Measurements from ENCODE around the gene SHANK1. TPM values are rescaled to one million over a fixed set of nuclear protein-coding genes. Genes with fewer than 3 reads are reported as not detected.

SHANK1 gene
- total RNA-seq, 2 experiments from 2014 or later, result 0.03 to 13.1 TPM

- H4K20me1 ChIP-seq (ENCODE audit: insufficient read depth, low read length), result no peaks in the 10 kb centered on the region
- peaks cover 17% of the 10 kb centered on the region for H3K4me1 ChIP-seq (ENCODE audit: insufficient read depth, low read length, poor library complexity, severe bottlenecking)
- no TSS peak for BruUV-seq (replicated peaks)
- H3K27ac ChIP-seq (ENCODE audit: low read depth, low read length, poor library complexity, severe bottlenecking), result no peak overlapping the region
- ChIA-PET POLR2A (interaction anchor here (1.1 kb wide), 1 partner anchor 12 kb away, joined by 4 read pairs; no protein-coding TSS in a partner anchor), CTCF (ENCODE audit: unreplicated experiment) (interaction anchor here (0.7 kb wide), 1 partner anchor 12 kb away, joined by 5 read pairs; no protein-coding TSS in a partner anchor)
- intact Hi-C loops (cut with micrococcal nuclease; ENCODE audit: unreplicated experiment), result no loop called here
- no peaks in the 10 kb centered on the region for H3K79me2 ChIP-seq (ENCODE audit: insufficient read depth, low read depth, low read length)
- no peaks in the 10 kb centered on the region for H3K9me2 ChIP-seq (ENCODE audit: insufficient read depth, low read length)
- no peak overlapping the region for H2AFZ ChIP-seq (ENCODE audit: low read length)
- no peaks in the 10 kb centered on the region for H3K36me3 ChIP-seq (ENCODE audit: insufficient read depth, low read length)
- no peaks in the 10 kb centered on the region for H3K9me3 ChIP-seq (ENCODE audit: low read length)
- no peak for TF ChIP-seq EZH2phosphoT487 (IDR thresholded peaks at IDR 0.05; ENCODE audit: borderline replicate concordance, low read depth, low read length)
- no peak for TF ChIP-seq CTCF (conservative IDR thresholded peaks at IDR 0.05; ENCODE audit: low read length)
- peak; percentile 34 for DNase-seq (ENCODE audit: low spot score)
- no peak overlapping the region for H3K4me3 ChIP-seq (ENCODE audit: low read depth, low read length, poor library complexity, severe bottlenecking)
- peak overlapping the region; percentile 34 for H3K4me2 ChIP-seq (ENCODE audit: low read length)
These were observed 6.8 kb downstream of the SHANK1 start for GRCh38 chr19:50712833-50713232.

GRCh38 chr19:50711805-50712204 lies 7.8 kb downstream of the SHANK1 start:
- ChIA-PET POLR2A (no interaction called here), CTCF (ENCODE audit: unreplicated experiment) (no interaction called here)
- H4K20me1 ChIP-seq (ENCODE audit: insufficient read depth, low read length), result no peaks in the 10 kb centered on the region
- BruUV-seq (replicated peaks), result no TSS peak
- no peak overlapping the region for H3K27ac ChIP-seq (ENCODE audit: low read depth, low read length, poor library complexity, severe bottlenecking)
- H3K36me3 ChIP-seq (ENCODE audit: insufficient read depth, low read length), result no peaks in the 10 kb centered on the region
- TF ChIP-seq CTCF (conservative IDR thresholded peaks at IDR 0.05; ENCODE audit: low read length) (no peak), EZH2phosphoT487 (IDR thresholded peaks at IDR 0.05; ENCODE audit: borderline replicate concordance, low read depth, low read length) (no peak)
- peaks cover 15% of the 10 kb centered on the region for H3K4me1 ChIP-seq (ENCODE audit: insufficient read depth, low read length, poor library complexity, severe bottlenecking)
- intact Hi-C loops (cut with micrococcal nuclease; ENCODE audit: unreplicated experiment), result no loop called here
- H3K79me2 ChIP-seq (ENCODE audit: insufficient read depth, low read depth, low read length), result no peaks in the 10 kb centered on the region
- no peak overlapping the region for H3K4me3 ChIP-seq (ENCODE audit: low read depth, low read length, poor library complexity, severe bottlenecking)
- no peak overlapping the region for H3K4me2 ChIP-seq (ENCODE audit: low read length)
- DNase-seq (ENCODE audit: low spot score), result no peak
- no peaks in the 10 kb centered on the region for H3K9me3 ChIP-seq (ENCODE audit: low read length)
- no peaks in the 10 kb centered on the region for H3K9me2 ChIP-seq (ENCODE audit: insufficient read depth, low read length)
- H2AFZ ChIP-seq (ENCODE audit: low read length), result no peak overlapping the region

GRCh38 chr19:50711196-50711595 lies 8.4 kb downstream of the SHANK1 start:
- H3K36me3 ChIP-seq (ENCODE audit: insufficient read depth, low read length), result no peaks in the 10 kb centered on the region
- no peak overlapping the region for H2AFZ ChIP-seq (ENCODE audit: low read length)
- no peaks in the 10 kb centered on the region for H3K9me2 ChIP-seq (ENCODE audit: insufficient read depth, low read length)
- no peaks in the 10 kb centered on the region for H3K9me3 ChIP-seq (ENCODE audit: low read length)
- no peaks in the 10 kb centered on the region for H4K20me1 ChIP-seq (ENCODE audit: insufficient read depth, low read length)
- H3K79me2 ChIP-seq (ENCODE audit: insufficient read depth, low read depth, low read length), result no peaks in the 10 kb centered on the region
- no peak for DNase-seq (ENCODE audit: low spot score)
- H3K27ac ChIP-seq (ENCODE audit: low read depth, low read length, poor library complexity, severe bottlenecking), result no peak overlapping the region
- CTCF ChIA-PET (ENCODE audit: unreplicated experiment), result no interaction called here
- no peak overlapping the region for H3K4me2 ChIP-seq (ENCODE audit: low read length)
- no TSS peak for BruUV-seq (replicated peaks)
- intact Hi-C loops (cut with micrococcal nuclease; ENCODE audit: unreplicated experiment), result no loop called here
- POLR2A ChIA-PET, result no interaction called here
- TF ChIP-seq CTCF (conservative IDR thresholded peaks at IDR 0.05; ENCODE audit: low read length) (no peak), EZH2phosphoT487 (IDR thresholded peaks at IDR 0.05; ENCODE audit: borderline replicate concordance, low read depth, low read length) (no peak)
- H3K4me3 ChIP-seq (ENCODE audit: low read depth, low read length, poor library complexity, severe bottlenecking), result no peak overlapping the region
- peaks cover 15% of the 10 kb centered on the region for H3K4me1 ChIP-seq (ENCODE audit: insufficient read depth, low read length, poor library complexity, severe bottlenecking)

Measured in OCI-LY7 (cell line).